AG09319 (cell line): Measurements from ENCODE around the gene RBSN.

Experiments
- DNase-seq: peaks from one replicate; pipeline ENCODE4 v3.0.0-alpha.2; 2010; ENCODE audit warnings: low read depth; ENCODE audit errors: extremely low read depth
- TF ChIP-seq, protein P1 (sequence below): IDR thresholded peaks from 2 replicates; pipeline ENCODE4 v1.5.1; 2011; ENCODE audit warnings: low read depth, mild to moderate bottlenecking, inconsistent platforms, low read length, moderate library complexity

The RBSN gene

DNA sequence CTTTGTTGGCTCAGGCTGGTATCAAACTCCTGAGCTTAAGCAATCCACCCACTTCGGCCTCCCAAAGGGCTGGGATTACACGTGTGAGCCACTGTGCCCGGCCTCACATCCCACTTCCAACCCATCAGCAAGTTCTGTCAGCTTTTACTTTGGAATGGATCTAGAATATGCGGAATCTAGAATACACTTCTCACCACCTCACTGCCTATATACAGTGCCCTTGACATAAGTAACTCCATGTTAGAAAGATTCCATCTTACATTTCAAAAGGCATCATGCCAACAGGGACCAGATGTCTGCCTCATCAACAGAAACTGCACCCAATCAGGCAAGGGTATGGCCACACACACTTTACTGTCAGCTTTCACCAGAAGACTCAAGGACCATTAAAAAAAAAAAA lies 9.9 kb upstream of the RBSN start:
- DNase-seq = no peak
- TF ChIP-seq, protein P1, sequence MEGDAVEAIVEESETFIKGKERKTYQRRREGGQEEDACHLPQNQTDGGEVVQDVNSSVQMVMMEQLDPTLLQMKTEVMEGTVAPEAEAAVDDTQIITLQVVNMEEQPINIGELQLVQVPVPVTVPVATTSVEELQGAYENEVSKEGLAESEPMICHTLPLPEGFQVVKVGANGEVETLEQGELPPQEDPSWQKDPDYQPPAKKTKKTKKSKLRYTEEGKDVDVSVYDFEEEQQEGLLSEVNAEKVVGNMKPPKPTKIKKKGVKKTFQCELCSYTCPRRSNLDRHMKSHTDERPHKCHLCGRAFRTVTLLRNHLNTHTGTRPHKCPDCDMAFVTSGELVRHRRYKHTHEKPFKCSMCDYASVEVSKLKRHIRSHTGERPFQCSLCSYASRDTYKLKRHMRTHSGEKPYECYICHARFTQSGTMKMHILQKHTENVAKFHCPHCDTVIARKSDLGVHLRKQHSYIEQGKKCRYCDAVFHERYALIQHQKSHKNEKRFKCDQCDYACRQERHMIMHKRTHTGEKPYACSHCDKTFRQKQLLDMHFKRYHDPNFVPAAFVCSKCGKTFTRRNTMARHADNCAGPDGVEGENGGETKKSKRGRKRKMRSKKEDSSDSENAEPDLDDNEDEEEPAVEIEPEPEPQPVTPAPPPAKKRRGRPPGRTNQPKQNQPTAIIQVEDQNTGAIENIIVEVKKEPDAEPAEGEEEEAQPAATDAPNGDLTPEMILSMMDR = no peak

DNA sequence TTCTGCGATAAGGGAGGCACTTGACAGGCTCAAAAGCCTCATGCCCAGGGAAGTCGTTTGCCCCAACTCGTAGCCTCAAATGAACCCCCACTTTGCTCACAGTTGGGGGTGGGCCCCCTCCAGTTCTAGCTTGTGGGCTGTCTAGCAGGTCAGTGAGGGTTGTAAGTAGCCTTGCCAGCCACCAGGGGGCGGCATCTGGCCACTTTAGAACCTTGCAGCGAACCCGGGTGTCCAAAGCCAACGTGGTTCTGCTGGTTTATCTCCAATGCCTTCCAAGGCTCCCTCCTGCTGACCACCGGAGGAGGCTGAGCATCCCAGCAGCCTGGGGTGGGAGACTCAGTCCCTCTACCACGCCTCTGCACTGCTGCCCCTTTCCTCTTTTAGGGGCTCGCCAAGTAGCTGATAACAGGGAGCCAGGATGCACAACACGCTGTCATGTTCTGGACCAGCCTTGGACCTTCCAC lies 9.2 kb upstream of the RBSN start:
- peak; percentile 48 for DNase-seq
- TF ChIP-seq, protein P1 = peak; percentile 97

GRCh38 chr3:15107075-15107947 lies 8.4 kb upstream of the RBSN start:
- TF ChIP-seq, protein P1 = no peak
- no peak for DNase-seq

DNA sequence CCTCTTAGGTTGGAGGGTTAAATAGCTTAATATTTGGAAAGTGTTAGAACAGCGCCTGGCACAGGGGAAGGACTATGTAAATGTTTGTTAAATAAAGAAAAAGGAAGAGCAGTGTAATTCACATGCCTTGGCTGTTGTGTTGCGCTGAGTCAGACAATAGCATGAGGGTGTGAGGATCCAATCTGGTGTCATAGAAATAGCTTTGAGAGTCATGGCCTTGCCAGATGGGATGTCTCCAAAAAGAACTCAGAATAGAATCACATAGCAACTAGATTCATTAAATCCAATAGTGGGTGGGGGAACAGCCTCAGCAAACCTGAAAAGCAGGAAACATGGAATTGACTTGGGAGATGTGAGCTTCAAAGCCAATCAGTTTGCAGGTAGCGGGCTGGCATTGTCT lies 3.9 kb upstream of the RBSN start:
- TF ChIP-seq, protein P1 = no peak
- DNase-seq = no peak

GRCh38 chr3:15102256-15102655 lies 3.3 kb upstream of the RBSN start:
- TF ChIP-seq, protein P1 = no peak
- DNase-seq = no peak

- DNase-seq = no peak
- TF ChIP-seq, protein P1 = no peak
Measured at GRCh38 chr3:15099364-15100098, 583 bp upstream of the RBSN start.

DNA sequence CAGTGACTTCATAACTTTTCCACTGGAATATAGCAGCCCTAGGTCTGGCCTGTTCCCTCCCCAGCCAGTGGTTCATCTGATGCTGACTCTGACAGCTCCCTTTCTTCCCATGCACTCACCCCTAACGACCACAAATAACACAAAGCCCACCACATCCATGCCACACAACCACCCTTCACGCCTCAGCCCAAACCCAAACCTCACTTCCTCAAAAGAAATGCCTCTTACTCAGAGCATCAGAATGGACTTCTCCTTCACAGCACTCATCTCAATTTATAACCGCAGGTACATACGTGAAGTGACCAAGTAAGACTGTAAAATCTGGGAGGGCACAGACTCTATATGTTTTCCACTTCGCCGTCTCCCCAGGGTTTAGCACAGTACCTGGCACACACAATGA lies 1.1 kb downstream of the RBSN start:
- TF ChIP-seq, protein P1 = no peak
- no peak for DNase-seq
